ENCODE measurements around the gene ADAMTSL1.

DNA sequence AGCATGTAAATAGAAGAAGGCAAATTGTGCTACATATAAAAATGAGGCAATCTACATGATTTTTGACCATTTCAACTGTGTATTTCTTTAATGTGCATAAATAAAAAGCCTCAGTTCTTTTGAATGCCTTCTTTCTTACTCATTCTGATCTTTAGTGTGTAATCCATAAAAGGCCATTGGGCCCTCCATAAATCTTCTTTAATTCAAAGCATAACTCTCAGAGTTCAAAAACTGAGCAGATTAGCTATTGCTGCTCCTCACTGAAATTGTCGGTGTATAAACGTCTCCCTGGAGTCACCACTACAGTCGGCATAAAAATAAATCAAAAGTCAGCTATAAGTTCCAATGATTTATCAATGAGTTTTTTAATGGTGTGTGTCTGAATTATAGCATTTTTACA, 45.3 kb upstream of the ADAMTSL1 start:
- TF ChIP-seq, protein P1, sequence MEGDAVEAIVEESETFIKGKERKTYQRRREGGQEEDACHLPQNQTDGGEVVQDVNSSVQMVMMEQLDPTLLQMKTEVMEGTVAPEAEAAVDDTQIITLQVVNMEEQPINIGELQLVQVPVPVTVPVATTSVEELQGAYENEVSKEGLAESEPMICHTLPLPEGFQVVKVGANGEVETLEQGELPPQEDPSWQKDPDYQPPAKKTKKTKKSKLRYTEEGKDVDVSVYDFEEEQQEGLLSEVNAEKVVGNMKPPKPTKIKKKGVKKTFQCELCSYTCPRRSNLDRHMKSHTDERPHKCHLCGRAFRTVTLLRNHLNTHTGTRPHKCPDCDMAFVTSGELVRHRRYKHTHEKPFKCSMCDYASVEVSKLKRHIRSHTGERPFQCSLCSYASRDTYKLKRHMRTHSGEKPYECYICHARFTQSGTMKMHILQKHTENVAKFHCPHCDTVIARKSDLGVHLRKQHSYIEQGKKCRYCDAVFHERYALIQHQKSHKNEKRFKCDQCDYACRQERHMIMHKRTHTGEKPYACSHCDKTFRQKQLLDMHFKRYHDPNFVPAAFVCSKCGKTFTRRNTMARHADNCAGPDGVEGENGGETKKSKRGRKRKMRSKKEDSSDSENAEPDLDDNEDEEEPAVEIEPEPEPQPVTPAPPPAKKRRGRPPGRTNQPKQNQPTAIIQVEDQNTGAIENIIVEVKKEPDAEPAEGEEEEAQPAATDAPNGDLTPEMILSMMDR (IDR thresholded peaks at IDR 0.05): no peak
- TF ChIP-seq POLR2A (IDR thresholded peaks at IDR 0.05): no peak

Measured in right lobe of liver (tissue), 4 donors.